A673 (cell line): ENCODE data around the gene TMEFF1.

Experiments used
- EZH2 ChIP-seq: fragments of 200-600 bp; sonication (generic); IDR thresholded peaks from 2 replicates; pipeline ENCODE4 v1.6.1; 2017; ENCODE audit warnings: borderline replicate concordance, low read depth, mild to moderate bottlenecking, mixed read lengths, antibody characterized with exemption, low read length; ENCODE audit not compliant: poor library complexity, severe bottlenecking
- TF ChIP-seq, protein P1 (sequence below): fragments of 300-800, 200-600 bp; sonication (generic); conservative IDR thresholded peaks from 2 replicates; pipeline ENCODE4 v1.5.1; 2017; ENCODE audit warnings: low read depth, mild to moderate bottlenecking, antibody characterized with exemption, low read length, moderate library complexity, mixed read lengths

DNA sequence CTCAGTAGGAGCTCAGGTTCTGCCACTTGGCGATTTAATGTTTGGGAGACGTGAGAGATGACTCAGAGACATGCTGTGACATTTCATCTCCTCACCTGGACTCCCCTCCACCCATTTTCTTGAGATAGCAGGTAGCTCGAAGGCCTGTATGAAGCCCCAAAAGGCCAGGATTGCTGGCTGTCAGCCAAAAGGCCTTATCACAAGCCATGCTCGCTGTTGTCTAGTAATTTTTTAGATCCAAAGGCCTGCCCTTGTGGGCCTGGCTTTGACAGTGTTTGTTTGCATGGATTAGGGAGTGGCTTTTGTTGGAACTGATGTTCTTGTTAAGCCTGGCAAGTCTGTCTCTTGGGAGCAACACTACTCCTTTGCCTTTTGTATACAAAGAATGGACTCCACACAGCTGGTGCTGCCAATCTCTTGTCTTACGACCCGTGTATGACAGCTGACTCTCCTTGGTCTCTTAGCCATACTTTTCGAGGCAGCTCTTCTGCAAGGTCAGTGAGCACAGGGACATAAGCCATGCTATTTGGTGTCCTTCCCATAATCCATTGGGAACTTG is 127.7 kb downstream of the TMEFF1 start:
- TF ChIP-seq, protein P1, sequence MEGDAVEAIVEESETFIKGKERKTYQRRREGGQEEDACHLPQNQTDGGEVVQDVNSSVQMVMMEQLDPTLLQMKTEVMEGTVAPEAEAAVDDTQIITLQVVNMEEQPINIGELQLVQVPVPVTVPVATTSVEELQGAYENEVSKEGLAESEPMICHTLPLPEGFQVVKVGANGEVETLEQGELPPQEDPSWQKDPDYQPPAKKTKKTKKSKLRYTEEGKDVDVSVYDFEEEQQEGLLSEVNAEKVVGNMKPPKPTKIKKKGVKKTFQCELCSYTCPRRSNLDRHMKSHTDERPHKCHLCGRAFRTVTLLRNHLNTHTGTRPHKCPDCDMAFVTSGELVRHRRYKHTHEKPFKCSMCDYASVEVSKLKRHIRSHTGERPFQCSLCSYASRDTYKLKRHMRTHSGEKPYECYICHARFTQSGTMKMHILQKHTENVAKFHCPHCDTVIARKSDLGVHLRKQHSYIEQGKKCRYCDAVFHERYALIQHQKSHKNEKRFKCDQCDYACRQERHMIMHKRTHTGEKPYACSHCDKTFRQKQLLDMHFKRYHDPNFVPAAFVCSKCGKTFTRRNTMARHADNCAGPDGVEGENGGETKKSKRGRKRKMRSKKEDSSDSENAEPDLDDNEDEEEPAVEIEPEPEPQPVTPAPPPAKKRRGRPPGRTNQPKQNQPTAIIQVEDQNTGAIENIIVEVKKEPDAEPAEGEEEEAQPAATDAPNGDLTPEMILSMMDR, result no peak
- no peak for TF ChIP-seq EZH2
